Liver (tissue), 9 donors: ENCODE results near the gene ADGRG3. TPM values are rescaled to one million over a fixed set of nuclear protein-coding genes. Genes with fewer than 3 reads are reported as not detected.
A peak's percentile ranks its signal among the peaks of the same experiment; 100 is the strongest.

Experiments
- DNase-seq: peaks from one replicate; pipeline ENCODE4 v3.0.0-alpha.2; 2017; ENCODE audit warnings: low spot score
- H3K27ac ChIP-seq, 2 donors: one replicate each; pipeline ENCODE4 v1.7.0; 2013; ENCODE audit warnings: inconsistent platforms in 2 of 2, low read length in 2 of 2, control low read depth in 1 of 2, low read depth in 1 of 2, mild to moderate bottlenecking in 1 of 2
- H3K27me3 ChIP-seq, 4 donors: one replicate each; pipeline versions ENCODE4 v1.6.1 to v1.7.0; 2013; ENCODE audit warnings: low read length in 3 of 4, inconsistent platforms in 1 of 4, mild to moderate bottlenecking in 1 of 4, moderate library complexity in 1 of 4; ENCODE audit not compliant: control insufficient read depth in 4 of 4, insufficient read depth in 4 of 4
- H3K36me3 ChIP-seq, 4 donors: one replicate each; pipeline versions ENCODE4 v1.6.1 to v1.7.0; 2013; ENCODE audit warnings: low read length in 3 of 4, mild to moderate bottlenecking in 3 of 4, low read depth in 1 of 4, moderate library complexity in 1 of 4; ENCODE audit not compliant: control insufficient read depth in 4 of 4, insufficient read depth in 3 of 4
- H3K4me1 ChIP-seq, 4 donors: one replicate each; pipeline versions ENCODE4 v1.6.1 to v1.7.0; 2013; ENCODE audit warnings: low read length in 3 of 4, mild to moderate bottlenecking in 3 of 4, moderate library complexity in 1 of 4; ENCODE audit not compliant: control insufficient read depth in 4 of 4, insufficient read depth in 4 of 4
- H3K4me3 ChIP-seq, 3 donors: one replicate each; pipeline versions ENCODE4 v1.6.1 to v1.7.0; 2013; ENCODE audit warnings: low read length in 3 of 3, control low read depth in 1 of 3, low read depth in 1 of 3, mild to moderate bottlenecking in 1 of 3
- H3K9ac ChIP-seq, 2 donors: one replicate each; pipeline ENCODE4 v1.7.0; 2013; ENCODE audit warnings: low read length in 2 of 2, mild to moderate bottlenecking in 2 of 2, moderate library complexity in 2 of 2, control low read depth in 1 of 2, low read depth in 1 of 2
- H3K9me3 ChIP-seq, 4 donors: one replicate each; pipeline versions ENCODE4 v1.6.1 to v1.7.0; 2013; ENCODE audit warnings: low read length in 3 of 4; ENCODE audit not compliant: control insufficient read depth in 4 of 4
- ATF3 ChIP-seq: IDR thresholded peaks from 2 replicates; pipeline ENCODE4 v1.6.1; 2016; ENCODE audit warnings: antibody characterized with exemption
- CTCF ChIP-seq: fragments of 150-350 bp; IDR thresholded peaks from 2 replicates; pipeline ENCODE4 v1.5.1; 2017; ENCODE audit warnings: improper control_type of control experiment, low read depth, low read length; ENCODE audit not compliant: missing input control
- EGR1 ChIP-seq, 2 donors: IDR thresholded peaks; 2 replicates each; pipeline ENCODE4 v1.6.1; 2016 to 2018; ENCODE audit warnings: antibody characterized with exemption in 2 of 2, low read depth in 2 of 2
- FOXA1 ChIP-seq: IDR thresholded peaks from 2 replicates; pipeline ENCODE4 v1.6.1; 2016; ENCODE audit warnings: antibody characterized with exemption
- FOXA2 ChIP-seq: IDR thresholded peaks from 2 replicates; pipeline ENCODE4 v1.6.1; 2016; ENCODE audit warnings: antibody characterized with exemption
- GABPA ChIP-seq, 2 donors: IDR thresholded peaks in 1 of 2; conservative IDR thresholded peaks in 1 of 2; 2 replicates each; pipeline ENCODE4 v1.6.1; 2016; ENCODE audit warnings: antibody characterized with exemption in 2 of 2, mild to moderate bottlenecking in 1 of 2, moderate library complexity in 1 of 2
- HNF4A ChIP-seq, 2 donors: conservative IDR thresholded peaks; 2 replicates each; pipeline ENCODE4 v1.6.1; 2016; ENCODE audit warnings: antibody characterized with exemption in 2 of 2, mild to moderate bottlenecking in 2 of 2
- HNF4G ChIP-seq: IDR thresholded peaks from 2 replicates; pipeline ENCODE4 v1.6.1; 2016; ENCODE audit warnings: antibody characterized with exemption
- JUND ChIP-seq, 2 donors: IDR thresholded peaks; 2 replicates each; pipeline ENCODE4 v1.6.1; 2016; ENCODE audit warnings: antibody characterized with exemption in 2 of 2
- MAX ChIP-seq: IDR thresholded peaks from 2 replicates; pipeline ENCODE4 v1.6.1; 2016; ENCODE audit warnings: antibody characterized with exemption
- NR2F2 ChIP-seq: IDR thresholded peaks from 2 replicates; pipeline ENCODE4 v1.6.1; 2016; ENCODE audit warnings: antibody characterized with exemption
- RAD21 ChIP-seq, 2 donors: IDR thresholded peaks; 2 replicates each; pipeline ENCODE4 v1.6.1; 2016; ENCODE audit warnings: antibody characterized with exemption in 2 of 2, mild to moderate bottlenecking in 2 of 2
- REST ChIP-seq: IDR thresholded peaks from 2 replicates; pipeline ENCODE4 v1.6.1; 2016; ENCODE audit warnings: antibody characterized with exemption, mild to moderate bottlenecking
- RXRA ChIP-seq, 2 donors: IDR thresholded peaks; 2 replicates each; pipeline ENCODE4 v1.6.1; 2017 to 2018; ENCODE audit warnings: antibody characterized with exemption in 2 of 2, mild to moderate bottlenecking in 1 of 2
- SP1 ChIP-seq: IDR thresholded peaks from 2 replicates; pipeline ENCODE4 v1.6.1; 2018; ENCODE audit warnings: antibody characterized with exemption, mild to moderate bottlenecking
- TAF1 ChIP-seq: conservative IDR thresholded peaks from 2 replicates; pipeline ENCODE4 v1.6.1; 2016; ENCODE audit warnings: antibody characterized with exemption, mild to moderate bottlenecking
- YY1 ChIP-seq: IDR thresholded peaks from 2 replicates; pipeline ENCODE4 v1.6.1; 2016; ENCODE audit warnings: antibody characterized with exemption, mild to moderate bottlenecking
- ZBTB33 ChIP-seq: IDR thresholded peaks from 2 replicates; pipeline ENCODE4 v1.6.1; 2016; ENCODE audit warnings: antibody characterized with exemption
- WGBS: extraction: QIAGEN DNeasy Blood & Tissue Kit; methylation state at CpG from one replicate; pipeline ENCODE4 v1.1.7; 2013; 5-methylcytosine and 5-hydroxymethylcytosine counted together
- polyA plus RNA-seq, 2 donors: library from polyadenylated mRNA; stranded (reverse) in 1 of 2; unstranded in 1 of 2; fragments of 200-250 nt in 1 of 2; fragments of >200 nt in 1 of 2; fragmentation: Nextera tagmentation in 1 of 2; extraction: Ambion mirVana in 1 of 2; gene quantifications; one replicate each; pipeline versions ENCODE4 v1.2.1 to v1.2.3, GENCODE V29; 2013 to 2015
- total RNA-seq, 2 donors: library from RNA; depleted of rRNA; stranded (reverse); fragments of >200 nt; gene quantifications; one replicate each; pipeline ENCODE4 v1.2.3, GENCODE V29; 2014
- donor health status: healthy.
- donor health status: healthy.
- donor health status: healthy.
- donor health status: healthy.
- donor health status: healthy.

The ADGRG3 gene
- total and polyA plus RNA-seq, 4 donors: 0.52 to 3.2 (median 1.0) TPM

GRCh38 chr16:57638381-57638780 is 29.7 kb upstream of the ADGRG3 start:
- H3K36me3 ChIP-seq: no peaks in the 10 kb centered on the region
- TF ChIP-seq RXRA (IDR thresholded peaks at IDR 0.05) (no peak), YY1 (no peak), TAF1 (no peak), EGR1 (IDR thresholded peaks at IDR 0.05; ENCODE audit: low read depth in 2 of 2) (no peak), CTCF (no peak)
- no peak for DNase-seq
- WGBS: 94% methylated on average over 2 of the region's 2 CpGs
- H3K9ac ChIP-seq: no peak overlapping the region
- peaks cover 4 to 22% (median 12%) of the 10 kb centered on the region in 4 donors for H3K4me1 ChIP-seq
- H3K4me3 ChIP-seq: no peak overlapping the region
- H3K27me3 ChIP-seq: no peaks in the 10 kb centered on the region
- no peaks in the 10 kb centered on the region for H3K9me3 ChIP-seq
- H3K27ac ChIP-seq: no peak overlapping the region

- WGBS: 51% methylated on average over 23 of the region's 23 CpGs
- H3K9me3 ChIP-seq: no peaks in the 10 kb centered on the region
- DNase-seq: peak; percentile 50
- no peaks in the 10 kb centered on the region for H3K27me3 ChIP-seq
- H3K4me1 ChIP-seq: peaks cover 2 to 22% (median 12%) of the 10 kb centered on the region in 4 donors
- no peak overlapping the region for H3K27ac ChIP-seq
- no peaks in the 10 kb centered on the region for H3K36me3 ChIP-seq
- no peak overlapping the region for H3K4me3 ChIP-seq
- TF ChIP-seq RXRA (IDR thresholded peaks at IDR 0.05): no peak
- TF ChIP-seq CTCF: no peak
- TF ChIP-seq ZBTB33: no peak
- TF ChIP-seq MAX: no peak
- TF ChIP-seq TAF1: no peak
- TF ChIP-seq HNF4A (conservative IDR thresholded peaks at IDR 0.05): peak; percentile 20 to 61
- no peak for TF ChIP-seq GABPA (IDR thresholded peaks at IDR 0.05 in 1 of 2, conservative IDR thresholded peaks at IDR 0.05 in 1 of 2)
- TF ChIP-seq FOXA1: no peak
- TF ChIP-seq EGR1 (IDR thresholded peaks at IDR 0.05; ENCODE audit: low read depth in 2 of 2): no peak
- no peak for TF ChIP-seq RAD21 (IDR thresholded peaks at IDR 0.05)
- no peak for TF ChIP-seq YY1
- TF ChIP-seq NR2F2: no peak
- no peak for TF ChIP-seq JUND (IDR thresholded peaks at IDR 0.05)
- TF ChIP-seq SP1: peak; percentile 18
- TF ChIP-seq FOXA2: no peak
- TF ChIP-seq REST: peak; percentile 23
- TF ChIP-seq HNF4G: no peak
- TF ChIP-seq ATF3: no peak
- no peak overlapping the region for H3K9ac ChIP-seq
Measured at GRCh38 chr16:57639172-57639887, 28.8 kb upstream of the ADGRG3 start.
